BJ (cell line): Measurements from ENCODE around the gene SLC6A6. TPM values are rescaled to one million over a fixed set of nuclear protein-coding genes. Genes with fewer than 3 reads are reported as not detected.

Experiments
- CTCF ChIA-PET: fragments of 350-600 bp; formaldehyde crosslinking; extraction: SDS; loops from one replicate; lab custom pipeline; 2021; ENCODE audit warnings: antibody characterized with exemption, inconsistent platforms; lab: Yijun Ruan, JAX
- POLR2A ChIA-PET: fragments of 300-600 bp; sonication (Branson Sonifier 250); formaldehyde crosslinking; extraction: SDS; loops from one replicate; lab custom pipeline; 2021; ENCODE audit warnings: antibody characterized with exemption; lab: Charles Lee
- DNase-seq: peaks from one replicate; pipeline ENCODE4 v3.0.0-alpha.2; 2011; ENCODE audit warnings: low read depth
- H3K27me3 ChIP-seq: 2 replicates; pipeline ENCODE4 v1.6.0; 2011; ENCODE audit warnings: low read length; ENCODE audit not compliant: control insufficient read depth, insufficient read depth
- H3K36me3 ChIP-seq: 2 replicates; pipeline ENCODE4 v1.5.1; 2011; ENCODE audit warnings: low read length; ENCODE audit not compliant: control insufficient read depth, insufficient read depth
- H3K4me3 ChIP-seq: 2 replicates; pipeline ENCODE4 v1.5.1; 2011; ENCODE audit warnings: low read depth, mild to moderate bottlenecking, control low read depth, low read length
- CTCF ChIP-seq: IDR thresholded peaks from 2 replicates; pipeline ENCODE4 v1.5.1; 2011; ENCODE audit warnings: low read depth, mild to moderate bottlenecking, control low read depth, inconsistent platforms, low read length, moderate library complexity; ENCODE audit not compliant: insufficient read depth
- polyA plus RNA-seq: library from polyadenylated mRNA; depleted of rRNA; stranded (reverse); fragments of >200 nt; gene quantifications from 2 replicates; pipeline ENCODE4 v1.2.3, GENCODE V29; 2011

SLC6A6 gene
- polyA plus RNA-seq, 1 experiment = 114 TPM

GRCh38 chr3:14430706-14431451 lies 28.5 kb downstream of the SLC6A6 start:
- DNase-seq = no peak
- no peak for TF ChIP-seq CTCF
- no peak overlapping the region for H3K4me3 ChIP-seq
- ChIA-PET POLR2A (no interaction called here), CTCF (interaction anchor here (0.7 to 1.4 kb wide), 5 partner anchors 8 to 227 kb away, joined by 3 to 4 read pairs (median 3); no protein-coding TSS in a partner anchor)
- H3K36me3 ChIP-seq = peaks cover 11% of the 10 kb centered on the region
- no peaks in the 10 kb centered on the region for H3K27me3 ChIP-seq

- ChIA-PET POLR2A (no interaction called here), CTCF (interaction anchor here (0.9 to 1.4 kb wide), 2 partner anchors 117 to 202 kb away, joined by 3 read pairs; no protein-coding TSS in a partner anchor)
- TF ChIP-seq CTCF = no peak
- no peak overlapping the region for H3K4me3 ChIP-seq
- DNase-seq = no peak
- peaks cover 8% of the 10 kb centered on the region for H3K36me3 ChIP-seq
- no peaks in the 10 kb centered on the region for H3K27me3 ChIP-seq
Observed at GRCh38 chr3:14431452-14431916, 29.1 kb downstream of the SLC6A6 start.

GRCh38 chr3:14431917-14432834 lies 29.8 kb downstream of the SLC6A6 start:
- CTCF ChIA-PET = interaction anchor here (0.7 to 1.4 kb wide), 4 partner anchors 29 to 202 kb away, joined by 3 read pairs; no protein-coding TSS in a partner anchor
- POLR2A ChIA-PET = no interaction called here
- TF ChIP-seq CTCF = no peak
- no peak for DNase-seq
- Histone ChIP-seq H3K4me3 (no peak overlapping the region), H3K27me3 (no peaks in the 10 kb centered on the region), H3K36me3 (peaks cover 10% of the 10 kb centered on the region)

GRCh38 chr3:14433106-14433505 lies 30.7 kb downstream of the SLC6A6 start:
- ChIA-PET POLR2A (no interaction called here), CTCF (interaction anchor here (1.2 kb wide), 1 partner anchor 18 kb away, joined by 4 read pairs; no protein-coding TSS in a partner anchor)
- H3K27me3 ChIP-seq = no peaks in the 10 kb centered on the region
- no peak for TF ChIP-seq CTCF
- no peak overlapping the region for H3K4me3 ChIP-seq
- peaks cover 7% of the 10 kb centered on the region for H3K36me3 ChIP-seq
- no peak for DNase-seq
